ENCODE data around the gene DCLRE1B.

GRCh38 chr1:113922957-113923356, 17.8 kb downstream of the DCLRE1B start:
- TF ChIP-seq CTCF (optimal IDR thresholded peaks at IDR 0.05 in 1 of 3, IDR thresholded peaks at IDR 0.05 in 1 of 3, conservative IDR thresholded peaks at IDR 0.05 in 1 of 3; ENCODE audit: extremely low read depth in 1 of 3, insufficient read depth in 2 of 3, low read length in 3 of 3) = no peak
- no peak for TF ChIP-seq EZH2 (IDR thresholded peaks at IDR 0.05; ENCODE audit: low read length)
